HG03565 (cell line): ENCODE measurements around the gene ARMC5.
"Not testable (repeated sequence)": the region's sequence is repeated elsewhere in the genome, so short reads cannot be mapped to it uniquely, and the experiment has no call there.

Experiments used
- ATAC-seq: cut with Tn5 transposase; IDR thresholded peaks from one replicate; pipeline ENCODE4 v1.9.1; 2021; ENCODE audit warnings: mild to moderate bottlenecking, moderate library complexity; ENCODE audit not compliant: unreplicated experiment

ARMC5 gene

GRCh38 chr16:31435341-31436220 is 23.7 kb upstream of the ARMC5 start:
- no peak for ATAC-seq

- ATAC-seq = no peak
These were observed 22.9 kb upstream of the ARMC5 start for GRCh38 chr16:31436221-31437045.

GRCh38 chr16:31438414-31438813 is 20.9 kb upstream of the ARMC5 start:
- ATAC-seq = no peak

GRCh38 chr16:31439023-31439422 is 20.3 kb upstream of the ARMC5 start:
- not testable (repeated sequence) for ATAC-seq

GRCh38 chr16:31439519-31439918 is 19.8 kb upstream of the ARMC5 start:
- no peak for ATAC-seq

- no peak for ATAC-seq
These were observed 18.7 kb upstream of the ARMC5 start for GRCh38 chr16:31440516-31441184.

- no peak for ATAC-seq
These were observed 17.3 kb upstream of the ARMC5 start for GRCh38 chr16:31441956-31442355.

- ATAC-seq = not testable (repeated sequence)
These were observed 13.4 kb upstream of the ARMC5 start for GRCh38 chr16:31445931-31446330.

GRCh38 chr16:31451201-31451600 is 8.1 kb upstream of the ARMC5 start:
- ATAC-seq = no peak

- peak; percentile 46 for ATAC-seq
These were observed 7.5 kb upstream of the ARMC5 start for GRCh38 chr16:31451681-31452351.

GRCh38 chr16:31452631-31453106 is 6.6 kb upstream of the ARMC5 start:
- no peak for ATAC-seq

- ATAC-seq = no peak
These were observed 5.8 kb upstream of the ARMC5 start for GRCh38 chr16:31453255-31454204.

- no peak for ATAC-seq
These were observed 3.5 kb upstream of the ARMC5 start for GRCh38 chr16:31455601-31456314.

GRCh38 chr16:31456988-31457360 is 2.3 kb upstream of the ARMC5 start:
- no peak for ATAC-seq

- ATAC-seq = no peak
These were observed 1.0 kb upstream of the ARMC5 start for GRCh38 chr16:31458073-31458843.

- peak; percentile 61 for ATAC-seq
These were observed 633 bp downstream of the ARMC5 start for GRCh38 chr16:31459687-31460581.

- ATAC-seq = no peak
These were observed 1.3 kb downstream of the ARMC5 start for GRCh38 chr16:31460582-31461002.
